Activated CD8-positive, alpha-beta T cell treated with anti-CD3 and anti-CD28 coated beads for 36 hours (primary cell): ENCODE measurements around the gene POLD1. TPM values are rescaled to one million over a fixed set of nuclear protein-coding genes. Genes with fewer than 3 reads are reported as not detected.

Experiments
- ATAC-seq: fragments of 200-7000 bp; cut with Tn5 transposase; one replicate; pipeline ENCODE4 v1.10.0; 2021; ENCODE audit warnings: mild to moderate bottlenecking, moderate library complexity
- CTCF ChIA-PET: fragments of 350-600 bp; sonication (Branson Sonifier 250); formaldehyde crosslinking; loops from one replicate; lab custom pipeline; 2021; ENCODE audit warnings: antibody characterized with exemption; lab: Charles Lee
- POLR2A ChIA-PET: fragments of 350-600 bp; sonication (Branson Sonifier 250); formaldehyde crosslinking; loops from one replicate; lab custom pipeline; 2021; ENCODE audit warnings: antibody characterized with exemption; lab: Charles Lee
- DNase-seq: peaks from one replicate; pipeline ENCODE4 v3.0.0-alpha.2; 2020
- H3K27ac Mint-ChIP-seq: one replicate; pipeline ENCODE4 v1.8.0; 2021; ENCODE audit warnings: mild to moderate bottlenecking, mixed read lengths
- H3K27me3 Mint-ChIP-seq: one replicate; pipeline ENCODE4 v1.8.0; 2021; ENCODE audit warnings: mixed read lengths
- H3K36me3 Mint-ChIP-seq: one replicate; pipeline ENCODE4 v1.8.0; 2021; ENCODE audit warnings: low read depth, mixed read lengths
- H3K4me1 Mint-ChIP-seq: one replicate; pipeline ENCODE4 v1.8.0; 2021; ENCODE audit warnings: low read depth, mixed read lengths
- H3K4me3 Mint-ChIP-seq: one replicate; pipeline ENCODE4 v1.8.0; 2021; ENCODE audit warnings: mild to moderate bottlenecking, moderate library complexity, mixed read lengths
- H3K9me3 Mint-ChIP-seq: one replicate; pipeline ENCODE4 v1.8.0; 2021; ENCODE audit warnings: mixed read lengths
- intact Hi-C: fragments of 100-400 bp; cut with micrococcal nuclease; formaldehyde crosslinking; loops from one replicate; pipeline ENCODE4 v1.10.0; 2022
- total RNA-seq, 2 experiments: library from RNA; stranded (reverse); gene quantifications; one replicate each; pipeline ENCODE4 v1.2.3, GENCODE V29; 2021
- TF ChIP-seq, protein P1 (sequence below): fragments of 200-600 bp; IDR thresholded peaks from one replicate; pipeline ENCODE4 v1.8.0; 2022; ENCODE audit warnings: antibody characterized with exemption, mild to moderate bottlenecking

The POLD1 gene
- total RNA-seq, 2 experiments from 2014 or later: 214 to 215 TPM

GRCh38 chr19:50402544-50403301, 18.6 kb downstream of the POLD1 start:
- Mint-ChIP-seq H3K27ac (no peak overlapping the region), H3K4me3 (no peak overlapping the region), H3K27me3 (no peaks in the 10 kb centered on the region), H3K4me1 (no peaks in the 10 kb centered on the region), H3K36me3 (peaks cover 35% of the 10 kb centered on the region), H3K9me3 (no peaks in the 10 kb centered on the region)
- intact Hi-C loops: no loop called here
- ChIA-PET CTCF (no interaction called here), POLR2A (interaction anchor here (0.5 kb wide), 1 partner anchor 13 kb away, joined by 3 read pairs; no protein-coding TSS in a partner anchor)
- ATAC-seq: no peak
- TF ChIP-seq, protein P1, sequence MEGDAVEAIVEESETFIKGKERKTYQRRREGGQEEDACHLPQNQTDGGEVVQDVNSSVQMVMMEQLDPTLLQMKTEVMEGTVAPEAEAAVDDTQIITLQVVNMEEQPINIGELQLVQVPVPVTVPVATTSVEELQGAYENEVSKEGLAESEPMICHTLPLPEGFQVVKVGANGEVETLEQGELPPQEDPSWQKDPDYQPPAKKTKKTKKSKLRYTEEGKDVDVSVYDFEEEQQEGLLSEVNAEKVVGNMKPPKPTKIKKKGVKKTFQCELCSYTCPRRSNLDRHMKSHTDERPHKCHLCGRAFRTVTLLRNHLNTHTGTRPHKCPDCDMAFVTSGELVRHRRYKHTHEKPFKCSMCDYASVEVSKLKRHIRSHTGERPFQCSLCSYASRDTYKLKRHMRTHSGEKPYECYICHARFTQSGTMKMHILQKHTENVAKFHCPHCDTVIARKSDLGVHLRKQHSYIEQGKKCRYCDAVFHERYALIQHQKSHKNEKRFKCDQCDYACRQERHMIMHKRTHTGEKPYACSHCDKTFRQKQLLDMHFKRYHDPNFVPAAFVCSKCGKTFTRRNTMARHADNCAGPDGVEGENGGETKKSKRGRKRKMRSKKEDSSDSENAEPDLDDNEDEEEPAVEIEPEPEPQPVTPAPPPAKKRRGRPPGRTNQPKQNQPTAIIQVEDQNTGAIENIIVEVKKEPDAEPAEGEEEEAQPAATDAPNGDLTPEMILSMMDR: no peak
- no peak for DNase-seq

DNA sequence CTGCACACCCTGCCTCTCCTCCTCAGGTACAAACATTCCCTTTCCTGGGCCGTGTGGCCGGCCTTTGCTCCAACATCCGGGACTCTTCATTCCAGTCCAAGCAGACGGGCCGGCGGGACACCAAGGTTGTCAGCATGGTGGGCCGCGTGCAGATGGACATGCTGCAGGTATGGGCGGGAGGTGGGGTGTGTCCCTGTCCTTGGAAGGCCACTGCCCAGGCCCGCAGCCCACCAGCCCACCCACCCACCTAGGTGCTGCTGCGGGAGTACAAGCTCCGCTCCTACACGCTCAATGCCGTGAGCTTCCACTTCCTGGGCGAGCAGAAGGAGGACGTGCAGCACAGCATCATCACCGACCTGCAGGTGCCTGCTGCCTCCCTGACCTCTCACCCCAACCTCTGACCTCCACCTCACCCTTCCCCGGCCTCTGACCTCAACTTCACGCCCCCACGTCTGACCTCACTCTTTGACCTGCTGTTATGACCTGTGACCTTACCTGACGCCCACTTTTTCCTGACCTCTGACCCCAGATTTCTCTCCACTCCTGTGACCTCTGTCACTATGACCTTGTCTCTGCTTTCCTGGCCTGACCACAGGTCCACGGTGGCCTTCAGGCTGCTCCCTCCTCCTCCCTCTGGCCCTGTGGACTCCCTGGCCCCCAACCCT, 22.1 kb downstream of the POLD1 start:
- ChIA-PET POLR2A (no interaction called here), CTCF (no interaction called here)
- no peaks in the 10 kb centered on the region for H3K27me3 Mint-ChIP-seq
- peaks cover 26% of the 10 kb centered on the region for H3K36me3 Mint-ChIP-seq
- intact Hi-C loops: no loop called here
- no peak overlapping the region for H3K4me3 Mint-ChIP-seq
- no peaks in the 10 kb centered on the region for H3K9me3 Mint-ChIP-seq
- no peak overlapping the region for H3K27ac Mint-ChIP-seq
- no peak for ATAC-seq
- TF ChIP-seq, protein P1: no peak
- no peak for DNase-seq
- no peaks in the 10 kb centered on the region for H3K4me1 Mint-ChIP-seq

DNA sequence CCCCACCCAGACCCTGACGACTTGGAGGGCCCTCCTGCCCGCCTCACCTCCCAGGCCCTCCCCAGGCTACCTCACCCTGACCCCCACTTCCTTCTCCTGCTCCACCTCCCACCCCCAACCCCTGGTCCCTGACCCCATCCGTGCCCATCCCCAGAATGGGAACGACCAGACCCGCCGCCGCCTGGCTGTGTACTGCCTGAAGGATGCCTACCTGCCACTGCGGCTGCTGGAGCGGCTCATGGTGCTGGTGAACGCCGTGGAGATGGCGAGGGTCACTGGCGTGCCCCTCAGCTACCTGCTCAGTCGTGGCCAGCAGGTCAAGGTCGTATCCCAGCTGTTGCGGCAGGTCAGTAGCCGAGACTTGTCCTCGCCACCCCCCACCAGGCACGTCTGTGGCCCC, 22.7 kb downstream of the POLD1 start:
- POLR2A ChIA-PET: no interaction called here
- CTCF ChIA-PET: no interaction called here
- TF ChIP-seq, protein P1: no peak

GRCh38 chr19:50409347-50409746, 25.2 kb downstream of the POLD1 start:
- Mint-ChIP-seq H3K36me3 (peaks cover 25% of the 10 kb centered on the region), H3K27me3 (no peaks in the 10 kb centered on the region), H3K9me3 (no peaks in the 10 kb centered on the region), H3K27ac (no peak overlapping the region), H3K4me1 (no peaks in the 10 kb centered on the region), H3K4me3 (no peak overlapping the region)
- POLR2A ChIA-PET: interaction anchor here (0.8 kb wide), 1 partner anchor 11 kb away, joined by 3 read pairs; no protein-coding TSS in a partner anchor
- ATAC-seq (no peak), DNase-seq (no peak)
- TF ChIP-seq, protein P1: no peak
- intact Hi-C loops: no loop called here
- CTCF ChIA-PET: interaction anchor here (0.6 kb wide), 1 partner anchor 44 kb away, joined by 5 read pairs; no protein-coding TSS in a partner anchor

More for the DNA sequence above, 22.7 kb downstream of the POLD1 start:
- Mint-ChIP-seq H3K36me3 (peaks cover 26% of the 10 kb centered on the region), H3K4me3 (no peak overlapping the region), H3K27me3 (no peaks in the 10 kb centered on the region), H3K4me1 (no peaks in the 10 kb centered on the region), H3K9me3 (no peaks in the 10 kb centered on the region), H3K27ac (no peak overlapping the region)
- intact Hi-C loops: no loop called here
- ATAC-seq: no peak
- DNase-seq: no peak
